NCI-H526 (cell line): ENCODE results near the gene RIPOR2.

Source experiments
- DNase-seq, 2 experiments: peaks; one replicate each; lab custom pipeline; 2025; lab: John Stamatoyannopoulos, UW

RIPOR2 gene

GRCh38 chr6:24876499-24877465, 59.0 kb downstream of the RIPOR2 start:
- DNase-seq: no peak

GRCh38 chr6:24875534-24875901, 60.2 kb downstream of the RIPOR2 start:
- DNase-seq: no peak

- DNase-seq: no peak
Observed at GRCh38 chr6:24874776-24875533, 60.8 kb downstream of the RIPOR2 start.

GRCh38 chr6:24874128-24874527, 61.6 kb downstream of the RIPOR2 start:
- DNase-seq: no peak

- no peak for DNase-seq
Observed at GRCh38 chr6:24872779-24873178, 63.0 kb downstream of the RIPOR2 start.

- no peak for DNase-seq
Observed at GRCh38 chr6:24868765-24869164, 67.0 kb downstream of the RIPOR2 start.

GRCh38 chr6:24867104-24867703, 68.6 kb downstream of the RIPOR2 start:
- no peak for DNase-seq

- DNase-seq: no peak
Observed at GRCh38 chr6:24865161-24865560, 70.6 kb downstream of the RIPOR2 start.

- no peak for DNase-seq
Observed at GRCh38 chr6:24864343-24864742, 71.4 kb downstream of the RIPOR2 start.

- no peak for DNase-seq
Observed at GRCh38 chr6:24861934-24862333, 73.8 kb downstream of the RIPOR2 start.

- no peak for DNase-seq
Observed at GRCh38 chr6:24859608-24860200, 76.1 kb downstream of the RIPOR2 start.

- DNase-seq: no peak
Observed at GRCh38 chr6:24859132-24859531, 76.6 kb downstream of the RIPOR2 start.

GRCh38 chr6:24858177-24858653, 77.5 kb downstream of the RIPOR2 start:
- DNase-seq: no peak

- no peak for DNase-seq
Observed at GRCh38 chr6:24856901-24857670, 78.7 kb downstream of the RIPOR2 start.

- no peak for DNase-seq
Observed at GRCh38 chr6:24856246-24856599, 79.5 kb downstream of the RIPOR2 start.

- DNase-seq: peak; percentile 51 to 81
Observed at GRCh38 chr6:24855395-24856245, 80.1 kb downstream of the RIPOR2 start.

- DNase-seq: no peak
Observed at GRCh38 chr6:24854077-24854666, 81.6 kb downstream of the RIPOR2 start.

GRCh38 chr6:24851086-24851485, 84.7 kb downstream of the RIPOR2 start:
- DNase-seq: no peak

- DNase-seq: no peak
Observed at GRCh38 chr6:24849713-24850112, 86.0 kb downstream of the RIPOR2 start.

GRCh38 chr6:24848461-24848860, 87.3 kb downstream of the RIPOR2 start:
- DNase-seq: no peak
